ENCODE results near the gene RNF222. TPM values are rescaled to one million over a fixed set of nuclear protein-coding genes. Genes with fewer than 3 reads are reported as not detected.
A peak's percentile ranks its signal among the peaks of the same experiment; 100 is the strongest.

Gene RNF222
- total and polyA plus RNA-seq, 2 donors (not counting 1 experiment from before 2014, with no cell fraction given), result not detected

DNA sequence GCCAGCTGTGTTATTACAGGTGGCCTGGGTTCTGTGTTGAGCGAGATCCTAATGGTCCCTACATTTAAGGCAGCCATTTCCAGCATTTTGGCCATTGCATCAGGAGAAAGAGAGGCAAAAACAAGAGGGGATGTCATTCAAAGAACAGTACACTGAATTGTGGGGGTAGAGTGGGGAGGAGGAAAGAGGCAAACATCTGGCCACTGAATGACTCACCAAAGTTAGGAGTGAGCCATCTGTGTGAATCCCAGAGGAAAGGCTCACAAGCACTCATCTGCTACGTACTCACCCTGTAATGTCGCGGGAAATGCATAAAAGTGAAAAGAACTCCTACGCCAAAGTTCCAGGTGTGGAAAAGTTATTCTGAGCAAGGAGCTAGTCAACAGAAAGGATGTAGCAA, 37.9 kb downstream of the RNF222 start:
- H3K4me2 ChIP-seq (ENCODE audit: extremely low read depth, insufficient read depth, low read length), result no peak overlapping the region
- no peaks in the 10 kb centered on the region for H3K27me3 ChIP-seq (ENCODE audit: control insufficient read depth, insufficient read depth, low read length)
- H4K20me1 ChIP-seq (ENCODE audit: control insufficient read depth, extremely low read depth, insufficient read depth, low read length), result no peaks in the 10 kb centered on the region
- DNase-seq (ENCODE audit: low read depth in 2 of 2), result peak; percentile 90 to 91
- no peak overlapping the region for H3K4me3 ChIP-seq (replicated peaks in 1 of 4; ENCODE audit: control extremely low read depth in 1 of 4, insufficient read depth in 1 of 4, low read depth in 3 of 4, low read length in 4 of 4)
- H3K9ac ChIP-seq (ENCODE audit: insufficient read depth, low read length), result no peak overlapping the region
- TF ChIP-seq, protein P1, sequence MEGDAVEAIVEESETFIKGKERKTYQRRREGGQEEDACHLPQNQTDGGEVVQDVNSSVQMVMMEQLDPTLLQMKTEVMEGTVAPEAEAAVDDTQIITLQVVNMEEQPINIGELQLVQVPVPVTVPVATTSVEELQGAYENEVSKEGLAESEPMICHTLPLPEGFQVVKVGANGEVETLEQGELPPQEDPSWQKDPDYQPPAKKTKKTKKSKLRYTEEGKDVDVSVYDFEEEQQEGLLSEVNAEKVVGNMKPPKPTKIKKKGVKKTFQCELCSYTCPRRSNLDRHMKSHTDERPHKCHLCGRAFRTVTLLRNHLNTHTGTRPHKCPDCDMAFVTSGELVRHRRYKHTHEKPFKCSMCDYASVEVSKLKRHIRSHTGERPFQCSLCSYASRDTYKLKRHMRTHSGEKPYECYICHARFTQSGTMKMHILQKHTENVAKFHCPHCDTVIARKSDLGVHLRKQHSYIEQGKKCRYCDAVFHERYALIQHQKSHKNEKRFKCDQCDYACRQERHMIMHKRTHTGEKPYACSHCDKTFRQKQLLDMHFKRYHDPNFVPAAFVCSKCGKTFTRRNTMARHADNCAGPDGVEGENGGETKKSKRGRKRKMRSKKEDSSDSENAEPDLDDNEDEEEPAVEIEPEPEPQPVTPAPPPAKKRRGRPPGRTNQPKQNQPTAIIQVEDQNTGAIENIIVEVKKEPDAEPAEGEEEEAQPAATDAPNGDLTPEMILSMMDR (conservative IDR thresholded peaks at IDR 0.05 in 1 of 2, IDR thresholded peaks at IDR 0.05 in 1 of 2; ENCODE audit: low read depth in 1 of 2, low read length in 2 of 2), result no peak
- no peak for TF ChIP-seq EZH2 (IDR thresholded peaks at IDR 0.05; ENCODE audit: low read length, missing control alignments)
- H3K79me2 ChIP-seq (ENCODE audit: control insufficient read depth, insufficient read depth, low read length), result no peaks in the 10 kb centered on the region
- no peaks in the 10 kb centered on the region for H3K36me3 ChIP-seq (ENCODE audit: control insufficient read depth, insufficient read depth, low read length)
- H2AFZ ChIP-seq (ENCODE audit: low read length), result no peak overlapping the region
- no peaks in the 10 kb centered on the region for H3K9me3 ChIP-seq (ENCODE audit: control insufficient read depth, insufficient read depth, low read depth, low read length)
- no peaks in the 10 kb centered on the region for H3K4me1 ChIP-seq (ENCODE audit: control insufficient read depth, extremely low read depth, insufficient read depth, low read length)
- H3K27ac ChIP-seq (ENCODE audit: insufficient read depth, low read length), result no peak overlapping the region

DNA sequence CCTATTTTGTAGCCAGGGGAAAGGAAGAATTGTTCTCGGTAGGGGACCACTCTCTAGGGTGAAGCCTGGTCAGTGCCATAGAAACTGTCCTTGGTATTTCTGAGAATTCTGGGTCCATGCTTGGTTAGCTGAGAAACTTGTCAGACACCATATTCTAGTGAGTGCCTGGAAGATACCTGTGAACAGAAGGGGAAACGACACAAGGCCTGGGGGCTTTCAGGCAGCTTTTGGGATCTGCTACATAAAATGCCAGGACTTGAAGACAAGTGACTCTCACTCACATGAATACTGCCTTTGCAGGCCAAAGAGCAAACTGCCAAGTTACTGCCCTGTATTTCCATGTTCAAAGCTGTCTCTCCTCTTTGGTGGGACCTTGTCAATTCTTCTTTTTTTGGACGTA, 39.7 kb downstream of the RNF222 start:
- Histone ChIP-seq H2AFZ (ENCODE audit: low read length) (no peak overlapping the region), H3K27ac (ENCODE audit: insufficient read depth, low read length) (no peak overlapping the region), H3K9ac (ENCODE audit: insufficient read depth, low read length) (no peak overlapping the region), H3K9me3 (ENCODE audit: control insufficient read depth, insufficient read depth, low read depth, low read length) (no peaks in the 10 kb centered on the region), H3K27me3 (ENCODE audit: control insufficient read depth, insufficient read depth, low read length) (no peaks in the 10 kb centered on the region), H3K36me3 (ENCODE audit: control insufficient read depth, insufficient read depth, low read length) (no peaks in the 10 kb centered on the region), H4K20me1 (ENCODE audit: control insufficient read depth, extremely low read depth, insufficient read depth, low read length) (no peaks in the 10 kb centered on the region), H3K4me1 (ENCODE audit: control insufficient read depth, extremely low read depth, insufficient read depth, low read length) (no peaks in the 10 kb centered on the region), H3K4me3 (replicated peaks in 1 of 4; ENCODE audit: control extremely low read depth in 1 of 4, insufficient read depth in 1 of 4, low read depth in 3 of 4, low read length in 4 of 4) (no peak overlapping the region), H3K79me2 (ENCODE audit: control insufficient read depth, insufficient read depth, low read length) (no peaks in the 10 kb centered on the region), H3K4me2 (ENCODE audit: extremely low read depth, insufficient read depth, low read length) (no peak overlapping the region)
- no peak for DNase-seq (ENCODE audit: low read depth in 2 of 2)
- TF ChIP-seq EZH2 (IDR thresholded peaks at IDR 0.05; ENCODE audit: low read length, missing control alignments), result no peak
- TF ChIP-seq, protein P1 (conservative IDR thresholded peaks at IDR 0.05 in 1 of 2, IDR thresholded peaks at IDR 0.05 in 1 of 2; ENCODE audit: low read depth in 1 of 2, low read length in 2 of 2), result no peak

DNA sequence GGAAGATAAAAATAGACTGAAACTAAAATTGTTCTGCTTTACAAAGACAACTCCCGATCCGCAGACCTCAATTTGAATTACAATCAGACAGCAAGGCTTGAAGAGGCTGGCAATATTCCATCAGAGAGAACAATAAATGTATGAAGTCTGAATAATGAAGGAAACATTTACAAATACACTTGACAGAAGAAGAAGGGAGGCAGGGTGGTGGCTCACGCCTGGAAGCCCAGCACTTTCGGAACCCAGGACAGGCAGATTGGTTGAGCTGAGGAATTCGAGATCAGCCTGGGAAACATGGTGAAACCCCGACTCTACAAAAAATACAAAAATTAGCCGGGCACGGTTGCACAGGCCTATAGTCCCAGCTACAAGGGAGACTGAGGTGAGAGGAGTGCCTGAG, 43.4 kb downstream of the RNF222 start:
- H3K4me2 ChIP-seq (ENCODE audit: extremely low read depth, insufficient read depth, low read length), result no peak overlapping the region
- no peaks in the 10 kb centered on the region for H3K79me2 ChIP-seq (ENCODE audit: control insufficient read depth, insufficient read depth, low read length)
- TF ChIP-seq, protein P1 (conservative IDR thresholded peaks at IDR 0.05 in 1 of 2, IDR thresholded peaks at IDR 0.05 in 1 of 2; ENCODE audit: low read depth in 1 of 2, low read length in 2 of 2), result no peak
- no peak for TF ChIP-seq EZH2 (IDR thresholded peaks at IDR 0.05; ENCODE audit: low read length, missing control alignments)
- no peaks in the 10 kb centered on the region for H4K20me1 ChIP-seq (ENCODE audit: control insufficient read depth, extremely low read depth, insufficient read depth, low read length)
- no peaks in the 10 kb centered on the region for H3K36me3 ChIP-seq (ENCODE audit: control insufficient read depth, insufficient read depth, low read length)
- no peaks in the 10 kb centered on the region for H3K9me3 ChIP-seq (ENCODE audit: control insufficient read depth, insufficient read depth, low read depth, low read length)
- H3K27me3 ChIP-seq (ENCODE audit: control insufficient read depth, insufficient read depth, low read length), result no peaks in the 10 kb centered on the region
- DNase-seq (ENCODE audit: low read depth in 2 of 2), result peak in 1 of 2 donors; percentile 23
- H3K4me1 ChIP-seq (ENCODE audit: control insufficient read depth, extremely low read depth, insufficient read depth, low read length), result no peaks in the 10 kb centered on the region
- no peak overlapping the region for H3K9ac ChIP-seq (ENCODE audit: insufficient read depth, low read length)
- H2AFZ ChIP-seq (ENCODE audit: low read length), result no peak overlapping the region
- no peak overlapping the region for H3K27ac ChIP-seq (ENCODE audit: insufficient read depth, low read length)
- no peak overlapping the region for H3K4me3 ChIP-seq (replicated peaks in 1 of 4; ENCODE audit: control extremely low read depth in 1 of 4, insufficient read depth in 1 of 4, low read depth in 3 of 4, low read length in 4 of 4)

Measured in fibroblast of lung (primary cell).